Measurements from ENCODE around the gene STIP1. TPM values are rescaled to one million over a fixed set of nuclear protein-coding genes. Genes with fewer than 3 reads are reported as not detected.

Gene STIP1
- total and polyA plus RNA-seq, 9 of the 15 experiments (the other 6 are each of a cell fraction or from before 2014, with no cell fraction given) = 58.1 to 465 (median 346) TPM

GRCh38 chr11:64185693-64186491 lies at the start of gene STIP1 (continued):
- TF ChIP-seq ZNF764 (CRISPR knock-in tag; IDR thresholded peaks at IDR 0.05; ENCODE audit: low read depth) (no peak), ZBTB1 (CRISPR knock-in tag; IDR thresholded peaks at IDR 0.05; ENCODE audit: borderline replicate concordance, low read depth) (no peak), BRF1 (IDR thresholded peaks at IDR 0.05; ENCODE audit: borderline replicate concordance, extremely low read depth, insufficient read length) (no peak), JUN (IDR thresholded peaks at IDR 0.05; ENCODE audit: borderline replicate concordance, low read depth, low read length) (no peak), JUN (CRISPR knock-in tag; IDR thresholded peaks at IDR 0.05; ENCODE audit: borderline replicate concordance) (no peak), ZNF444 (CRISPR knock-in tag; IDR thresholded peaks at IDR 0.05) (no peak), ZNF780A (CRISPR knock-in tag; IDR thresholded peaks at IDR 0.05) (no peak), SP1 (CRISPR knock-in tag; IDR thresholded peaks at IDR 0.05) (peak; percentile 95), PYGO2 (tag; IDR thresholded peaks at IDR 0.05) (no peak), ELF2 (CRISPR knock-in tag; IDR thresholded peaks at IDR 0.05) (no peak), TRIM25 (IDR thresholded peaks at IDR 0.05; ENCODE audit: borderline replicate concordance) (no peak), HLTF (IDR thresholded peaks at IDR 0.05) (no peak), ZNF668 (CRISPR knock-in tag; IDR thresholded peaks at IDR 0.05) (no peak), NFXL1 (CRISPR knock-in tag; IDR thresholded peaks at IDR 0.05) (no peak), HDGF (IDR thresholded peaks at IDR 0.05) (no peak), ZSCAN29 (IDR thresholded peaks at IDR 0.05) (peak; percentile 66; the same call in 1 of the 2 replicates), CBX1 (IDR thresholded peaks at IDR 0.05; ENCODE audit: low read depth) (no peak), ZNF3 (CRISPR knock-in tag; IDR thresholded peaks at IDR 0.05) (no peak), C11orf30 (IDR thresholded peaks at IDR 0.05; ENCODE audit: low read depth) (peak; percentile 53; the same call in 1 of the 2 replicates), ID3 (CRISPR knock-in tag; IDR thresholded peaks at IDR 0.05) (no peak), ID3 (tag; IDR thresholded peaks at IDR 0.05) (no peak), TCF7 (IDR thresholded peaks at IDR 0.05; ENCODE audit: borderline replicate concordance) (no peak), MECOM (CRISPR knock-in tag; IDR thresholded peaks at IDR 0.05) (no peak), CXXC5 (CRISPR knock-in tag; IDR thresholded peaks at IDR 0.05) (peak; percentile 69), SUPT5H (IDR thresholded peaks at IDR 0.05) (no peak; the same call in none of the 2 replicates), ZNF316 (IDR thresholded peaks at IDR 0.05) (no peak), PKNOX1 (IDR thresholded peaks at IDR 0.05) (peak; percentile 100)
- TF ChIP-seq, protein P1, sequence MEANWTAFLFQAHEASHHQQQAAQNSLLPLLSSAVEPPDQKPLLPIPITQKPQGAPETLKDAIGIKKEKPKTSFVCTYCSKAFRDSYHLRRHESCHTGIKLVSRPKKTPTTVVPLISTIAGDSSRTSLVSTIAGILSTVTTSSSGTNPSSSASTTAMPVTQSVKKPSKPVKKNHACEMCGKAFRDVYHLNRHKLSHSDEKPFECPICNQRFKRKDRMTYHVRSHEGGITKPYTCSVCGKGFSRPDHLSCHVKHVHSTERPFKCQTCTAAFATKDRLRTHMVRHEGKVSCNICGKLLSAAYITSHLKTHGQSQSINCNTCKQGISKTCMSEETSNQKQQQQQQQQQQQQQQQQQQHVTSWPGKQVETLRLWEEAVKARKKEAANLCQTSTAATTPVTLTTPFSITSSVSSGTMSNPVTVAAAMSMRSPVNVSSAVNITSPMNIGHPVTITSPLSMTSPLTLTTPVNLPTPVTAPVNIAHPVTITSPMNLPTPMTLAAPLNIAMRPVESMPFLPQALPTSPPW (CRISPR knock-in tag; IDR thresholded peaks at IDR 0.05) = peak; percentile 73
